ENCODE results near the gene CTXN1.
"Not testable (repeated sequence)": the region's sequence is repeated elsewhere in the genome, so short reads cannot be mapped to it uniquely, and the experiment has no call there.

Gene CTXN1

DNA sequence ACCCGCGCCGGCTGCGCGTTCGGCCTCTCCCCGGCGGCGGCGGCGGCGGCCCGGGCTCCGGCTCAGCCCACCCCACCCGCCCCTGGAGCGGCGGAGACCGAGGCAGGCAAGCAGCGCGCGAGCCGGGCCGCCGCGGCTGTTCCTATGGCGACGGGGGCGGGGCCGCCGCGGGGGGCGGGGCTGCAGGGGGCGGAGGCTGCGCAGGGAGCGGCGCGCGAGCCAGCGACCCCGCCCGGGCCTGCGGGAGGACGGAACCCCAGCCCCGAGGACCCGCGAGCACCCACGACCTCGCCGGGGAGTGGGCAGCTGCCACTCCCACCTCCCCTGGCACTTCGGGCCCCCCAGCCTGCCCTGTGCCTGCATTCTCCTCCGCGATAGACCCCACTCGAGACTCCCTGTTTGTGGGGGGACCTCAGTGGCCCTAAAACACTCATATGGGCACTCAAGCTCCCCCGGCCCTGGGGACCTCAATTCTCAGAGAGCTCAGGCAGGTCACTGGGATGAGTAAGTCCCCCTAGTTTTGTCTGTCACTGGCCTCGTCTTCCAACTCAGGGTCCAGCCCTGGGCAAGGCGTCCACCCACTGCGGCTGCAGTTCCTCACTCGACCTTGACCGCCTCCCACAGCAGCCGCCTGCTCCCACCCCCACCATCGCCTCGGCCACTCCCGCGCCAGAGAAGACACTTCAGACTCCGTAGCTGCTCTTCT is at the start of gene CTXN1:
Gene CTXN1 (minus strand): TSS at position 115 of the 706 bp plus-strand sequence. CDS start 597 bp downstream, outside the sequence.
- no peak for FAIRE-seq

GRCh38 chr19:7975037-7975436 is 49.1 kb upstream of the CTXN1 start:
- no peak for FAIRE-seq

- no peak for FAIRE-seq
Measured at GRCh38 chr19:7973883-7974282, 47.9 kb upstream of the CTXN1 start.

- FAIRE-seq: no peak
Measured at GRCh38 chr19:7971553-7972520, 45.9 kb upstream of the CTXN1 start.

DNA sequence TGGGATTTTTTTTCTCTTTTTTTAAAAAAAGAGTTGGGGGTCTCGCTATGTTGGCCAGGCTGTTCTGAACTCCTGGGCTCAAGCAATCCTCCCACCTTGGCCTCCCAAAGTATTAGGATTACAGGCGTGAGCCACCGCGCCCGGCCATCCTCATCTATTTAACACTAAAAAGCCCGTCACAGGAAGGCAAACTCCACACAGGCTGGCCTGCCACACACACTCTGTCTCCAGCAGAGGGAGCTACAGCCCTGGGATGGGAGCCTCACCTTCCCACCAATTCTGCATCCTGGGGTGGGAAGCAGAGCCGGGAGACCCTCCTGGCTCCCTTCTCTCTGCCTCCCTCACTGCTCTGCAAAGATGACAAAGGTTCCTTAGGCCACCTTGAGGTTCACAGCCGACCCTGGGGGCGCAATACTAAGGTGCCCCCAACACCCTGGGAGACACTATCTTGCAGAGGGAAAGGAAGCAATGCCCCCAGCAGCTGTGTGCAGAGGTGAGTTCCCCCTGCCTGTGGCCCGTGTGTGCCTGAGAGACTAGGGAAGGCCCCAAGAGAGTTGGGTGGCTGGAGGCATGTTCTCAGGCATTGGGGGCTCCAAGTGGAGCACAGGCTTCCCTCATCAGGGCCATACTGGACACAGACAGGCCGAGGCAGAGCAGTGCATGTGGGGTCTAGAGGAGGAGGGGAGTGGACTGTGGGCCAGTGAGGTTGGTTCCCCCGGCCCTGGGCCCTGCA is 44.9 kb upstream of the CTXN1 start:
- FAIRE-seq: no peak

- no peak for FAIRE-seq
Measured at GRCh38 chr19:7969555-7969939, 43.6 kb upstream of the CTXN1 start.

GRCh38 chr19:7968796-7969554 is 43.0 kb upstream of the CTXN1 start:
- no peak for FAIRE-seq

- no peak for FAIRE-seq
Measured at GRCh38 chr19:7968008-7968795, 42.3 kb upstream of the CTXN1 start.

- no peak for FAIRE-seq
Measured at GRCh38 chr19:7965921-7966665, 40.2 kb upstream of the CTXN1 start.

GRCh38 chr19:7965259-7965841 is 39.4 kb upstream of the CTXN1 start:
- FAIRE-seq: no peak

- no peak for FAIRE-seq
Measured at GRCh38 chr19:7963566-7963965, 37.6 kb upstream of the CTXN1 start.

DNA sequence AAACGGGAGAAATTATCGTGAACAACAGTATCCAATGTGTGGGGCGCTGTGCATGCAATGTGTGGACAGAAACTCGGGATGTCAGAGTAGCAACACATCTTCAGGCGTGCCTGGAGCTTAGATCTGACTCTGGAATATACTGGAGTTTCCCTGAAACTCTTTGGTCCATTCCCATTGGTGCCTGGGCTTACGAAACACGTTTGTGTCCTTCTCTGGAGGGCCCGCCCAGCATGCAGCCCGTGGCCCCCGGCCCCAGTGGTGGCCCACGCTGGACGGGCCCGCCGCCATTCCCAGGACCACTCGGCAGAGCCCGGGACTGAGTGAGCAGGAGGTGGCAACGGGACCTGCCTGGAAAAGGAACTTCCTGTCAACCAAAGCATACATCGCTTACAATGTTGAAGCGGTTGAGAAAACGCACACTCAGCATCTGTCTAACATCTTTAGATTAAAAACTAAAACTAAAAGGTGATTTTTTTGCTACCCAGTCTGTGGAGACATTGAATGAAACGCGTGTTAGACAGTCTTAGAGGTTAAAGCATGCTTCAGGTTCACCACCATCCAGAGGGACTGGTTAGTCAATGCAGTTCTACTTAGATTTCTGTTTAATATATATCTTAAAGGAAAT is 36.8 kb upstream of the CTXN1 start:
- no peak for FAIRE-seq

GRCh38 chr19:7961920-7962626 is 36.1 kb upstream of the CTXN1 start:
- no peak for FAIRE-seq

GRCh38 chr19:7961082-7961481 is 35.1 kb upstream of the CTXN1 start:
- not testable (repeated sequence) for FAIRE-seq

DNA sequence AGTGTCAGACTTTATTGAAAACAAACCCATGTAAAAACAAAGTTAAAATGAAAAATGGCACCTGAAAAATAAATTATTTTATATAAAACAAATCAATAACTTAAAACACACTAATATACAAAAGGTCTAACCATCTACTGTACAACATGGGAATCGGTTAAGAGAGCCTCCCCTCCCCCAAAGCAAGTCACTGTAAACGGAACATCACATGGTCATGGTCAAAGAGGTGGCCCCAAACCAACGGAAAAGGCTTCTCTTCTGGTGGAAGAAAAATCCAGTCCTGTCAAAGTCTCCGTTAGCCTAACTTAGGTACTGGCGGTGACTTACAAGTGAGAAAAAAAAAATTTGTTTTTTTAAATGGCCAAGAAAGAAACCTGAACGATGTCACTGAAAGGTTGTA is 33.3 kb upstream of the CTXN1 start:
- no peak for FAIRE-seq

DNA sequence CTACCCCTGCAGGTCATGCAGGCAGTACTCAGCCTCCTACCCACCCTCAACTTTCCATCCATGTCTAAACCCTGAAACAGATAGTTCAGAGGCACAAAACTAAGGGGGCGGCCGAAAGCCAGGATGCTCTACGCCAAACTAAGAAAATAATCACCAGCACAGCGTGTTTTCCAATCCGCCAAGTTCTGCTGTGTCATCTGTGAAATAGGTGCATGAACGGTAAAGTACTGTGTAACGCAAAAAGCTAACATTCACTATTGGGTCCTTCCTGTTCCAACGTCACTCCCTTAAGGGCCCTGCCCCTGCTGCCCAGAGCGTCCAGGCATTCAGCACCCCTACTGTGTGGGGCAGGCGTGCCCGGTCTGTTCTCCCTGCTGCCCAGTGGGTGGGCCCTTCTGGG is 29.8 kb upstream of the CTXN1 start:
- FAIRE-seq: no peak

GRCh38 chr19:7953576-7953975 is 27.6 kb upstream of the CTXN1 start:
- FAIRE-seq: no peak

- FAIRE-seq: no peak
Measured at GRCh38 chr19:7953060-7953459, 27.1 kb upstream of the CTXN1 start.

DNA sequence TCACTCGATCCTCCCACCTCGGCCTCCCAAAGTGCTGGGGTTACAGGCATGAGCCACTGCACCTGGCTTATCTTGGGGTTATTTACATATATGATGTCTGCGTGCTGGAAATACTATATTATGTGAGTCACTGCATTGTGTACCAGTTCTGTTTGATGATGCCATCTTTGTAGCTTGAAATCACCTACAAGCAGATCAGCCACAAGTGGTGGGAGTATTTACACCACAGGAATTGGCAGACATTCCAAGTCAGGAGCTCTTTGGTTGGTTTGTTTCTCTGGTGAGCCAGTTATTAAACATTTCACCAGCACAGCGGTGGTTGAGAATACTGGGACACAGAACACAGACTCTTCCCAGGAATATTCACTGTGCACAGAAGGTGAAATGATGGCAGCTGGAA is 22.0 kb upstream of the CTXN1 start:
- no peak for FAIRE-seq

Data from TTC549 (cell line).